GM21423 (cell line): ENCODE results near the gene DENND6A.
"Not testable (repeated sequence)": the region's sequence is repeated elsewhere in the genome, so short reads cannot be mapped to it uniquely, and the experiment has no call there.

Experiments
- ATAC-seq: cut with Tn5 transposase; IDR thresholded peaks from one replicate; pipeline ENCODE4 v1.9.1; 2021; ENCODE audit warnings: mild to moderate bottlenecking, moderate library complexity; ENCODE audit not compliant: unreplicated experiment

The DENND6A gene

GRCh38 chr3:57696801-57697321 is 4.0 kb upstream of the DENND6A start:
- ATAC-seq = no peak

GRCh38 chr3:57694146-57694545 is 1.3 kb upstream of the DENND6A start:
- ATAC-seq = no peak

GRCh38 chr3:57692133-57692395 is 813 bp downstream of the DENND6A start:
- not testable (repeated sequence) for ATAC-seq

GRCh38 chr3:57691411-57692132 is 1.3 kb downstream of the DENND6A start:
- no peak for ATAC-seq

- no peak for ATAC-seq
Observed at GRCh38 chr3:57689367-57690053, 3.4 kb downstream of the DENND6A start.

- ATAC-seq = no peak
Observed at GRCh38 chr3:57688291-57688690, 4.6 kb downstream of the DENND6A start.

GRCh38 chr3:57683286-57683685 is 9.6 kb downstream of the DENND6A start:
- no peak for ATAC-seq

GRCh38 chr3:57682284-57682683 is 10.6 kb downstream of the DENND6A start:
- ATAC-seq = no peak

GRCh38 chr3:57681691-57682090 is 11.2 kb downstream of the DENND6A start:
- ATAC-seq = no peak

- no peak for ATAC-seq
Observed at GRCh38 chr3:57680046-57680445, 12.8 kb downstream of the DENND6A start.

- no peak for ATAC-seq
Observed at GRCh38 chr3:57675530-57675929, 17.3 kb downstream of the DENND6A start.

- no peak for ATAC-seq
Observed at GRCh38 chr3:57673156-57673555, 19.7 kb downstream of the DENND6A start.

GRCh38 chr3:57670543-57670942 is 22.3 kb downstream of the DENND6A start:
- no peak for ATAC-seq

- ATAC-seq = no peak
Observed at GRCh38 chr3:57661404-57661803, 31.5 kb downstream of the DENND6A start.

GRCh38 chr3:57659806-57660439 is 33.0 kb downstream of the DENND6A start:
- ATAC-seq = no peak

- ATAC-seq = no peak
Observed at GRCh38 chr3:57659004-57659673, 33.7 kb downstream of the DENND6A start.

GRCh38 chr3:57658536-57658935 is 34.3 kb downstream of the DENND6A start:
- no peak for ATAC-seq

- ATAC-seq = no peak
Observed at GRCh38 chr3:57655727-57656126, 37.1 kb downstream of the DENND6A start.

GRCh38 chr3:57654267-57654666 is 38.6 kb downstream of the DENND6A start:
- ATAC-seq = no peak

GRCh38 chr3:57652203-57652602 is 40.7 kb downstream of the DENND6A start:
- no peak for ATAC-seq

- no peak for ATAC-seq
Observed at GRCh38 chr3:57647292-57647940, 45.5 kb downstream of the DENND6A start.
